GM12878 (cell line): Measurements from ENCODE around the gene SLC36A2. TPM values are rescaled to one million over a fixed set of nuclear protein-coding genes. Genes with fewer than 3 reads are reported as not detected.

Experiments
- ATAC-seq: fragments of 200-7000 bp; cut with Tn5 transposase; 3 replicates; pipeline ENCODE4 v1.9.1; 2020; ENCODE audit warnings: mild to moderate bottlenecking, moderate library complexity
- BruUV-seq: library from RNA; stranded (reverse); fragments of 400-500 nt; replicated peaks from 2 replicates; lab custom pipeline; 2021; lab: Mats Ljungman, UMichigan
- CTCF ChIA-PET: fragments of 300-600 bp; sonication (Branson Sonifier 250); formaldehyde crosslinking; extraction: SDS; loops from one replicate; lab custom pipeline; 2021; ENCODE audit warnings: inconsistent platforms; lab: Yijun Ruan, JAX
- POLR2A ChIA-PET: fragments of 350-600 bp; formaldehyde crosslinking; extraction: SDS; loops from one replicate; lab custom pipeline; 2021; ENCODE audit warnings: inconsistent platforms; lab: Charles Lee
- RAD21 ChIA-PET: fragments of 300-600 bp; sonication (Branson Sonifier 250); formaldehyde crosslinking; loops from one replicate; lab custom pipeline; 2023; ENCODE audit warnings: antibody characterized with exemption; ENCODE audit not compliant: unreplicated experiment; lab: Charles Lee
- SMC1A ChIA-PET: fragments of 300-600 bp; sonication (Branson Sonifier 250); formaldehyde crosslinking; loops from one replicate; lab custom pipeline; 2023; ENCODE audit not compliant: unreplicated experiment, uncharacterized antibody; lab: Charles Lee
- DNase-seq: peaks from one replicate; pipeline ENCODE4 v3.0.0-alpha.2; 2011; ENCODE audit warnings: low read depth, low spot score
- FAIRE-seq: peaks from 3 replicates; lab custom pipeline; 2011; peaks lifted over from hg19 to GRCh38; lab: Jason Lieb, UNC
- H2AFZ ChIP-seq: 2 replicates; pipeline ENCODE4 v1.6.0; 2011; ENCODE audit warnings: low read depth, low read length, control low read depth; ENCODE audit not compliant: control insufficient read depth
- H3K27ac ChIP-seq: 2 replicates; pipeline ENCODE4 v1.5.1; 2011; ENCODE audit warnings: control low read depth; ENCODE audit not compliant: control insufficient read depth, insufficient read depth
- H3K27me3 ChIP-seq, 2 experiments: replicated peaks in 1 of 2; 2 replicates each; pipeline versions ENCODE4 v1.6.0 to v1.6.1; 2011; ENCODE audit warnings: low read length in 1 of 2; ENCODE audit not compliant: control insufficient read depth in 2 of 2, insufficient read depth in 2 of 2
- H3K36me3 ChIP-seq, 2 experiments: 2 replicates each; pipeline ENCODE4 v1.5.1; 2011; ENCODE audit warnings: low read length in 1 of 2; ENCODE audit not compliant: control insufficient read depth in 2 of 2, insufficient read depth in 2 of 2
- H3K4me1 ChIP-seq: 2 replicates; pipeline ENCODE4 v1.6.1; 2011; ENCODE audit warnings: mild to moderate bottlenecking, low read length, moderate library complexity, mixed read lengths; ENCODE audit not compliant: control insufficient read depth, insufficient read depth
- H3K4me2 ChIP-seq: 2 replicates; pipeline ENCODE4 v1.6.0; 2011; ENCODE audit warnings: control low read depth; ENCODE audit not compliant: control insufficient read depth, insufficient read depth
- H3K4me3 ChIP-seq: fragments of 200-600 bp; sonication (generic); 2 replicates; pipeline ENCODE4 v1.5.1; 2016
- H3K79me2 ChIP-seq: 2 replicates; pipeline ENCODE4 v1.6.0; 2011; ENCODE audit warnings: low read length; ENCODE audit not compliant: control insufficient read depth, insufficient read depth
- H3K9ac ChIP-seq: 2 replicates; pipeline ENCODE4 v1.8.0; 2011; ENCODE audit warnings: low read length, control low read depth, mixed read lengths; ENCODE audit not compliant: control insufficient read depth, insufficient read depth
- H3K9me3 ChIP-seq: replicated peaks from 3 replicates; pipeline ENCODE4 v1.5.1; 2011; ENCODE audit warnings: mild to moderate bottlenecking, low read length; ENCODE audit not compliant: control insufficient read depth, insufficient read depth
- H4K20me1 ChIP-seq: 2 replicates; pipeline ENCODE4 v1.6.0; 2011; ENCODE audit not compliant: control insufficient read depth, insufficient read depth
- CHD4 ChIP-seq: fragments of 200-600 bp; sonication (generic); IDR thresholded peaks from 2 replicates; pipeline ENCODE4 v1.6.1; 2016; ENCODE audit warnings: mild to moderate bottlenecking
- E2F8 ChIP-seq: fragments of 450-650 bp; IDR thresholded peaks from 2 replicates; pipeline ENCODE4 v1.6.1; 2018; ENCODE audit warnings: mild to moderate bottlenecking, low read depth, moderate library complexity; ENCODE audit not compliant: partially characterized antibody
- E4F1 ChIP-seq: fragments of 450-650 bp; IDR thresholded peaks from 2 replicates; pipeline ENCODE4 v1.6.1; 2018; ENCODE audit warnings: borderline replicate concordance, mild to moderate bottlenecking; ENCODE audit not compliant: partially characterized antibody
- FOS ChIP-seq: IDR thresholded peaks from 3 replicates; pipeline ENCODE4 v1.6.1; 2011; ENCODE audit warnings: borderline replicate concordance; ENCODE audit not compliant: insufficient read length; ENCODE audit errors: extremely low read depth
- GATAD2B ChIP-seq: fragments of 450-650 bp; conservative IDR thresholded peaks from 2 replicates; pipeline ENCODE4 v1.6.1; 2017; ENCODE audit warnings: low read depth, mild to moderate bottlenecking, moderate library complexity
- MLLT1 ChIP-seq: fragments of 450-650 bp; IDR thresholded peaks from 2 replicates; pipeline ENCODE4 v1.6.1; 2016; ENCODE audit warnings: mild to moderate bottlenecking
- MYC ChIP-seq: IDR thresholded peaks from 2 replicates; pipeline ENCODE4 v1.6.1; 2011; ENCODE audit warnings: mild to moderate bottlenecking, low read length, moderate library complexity, inconsistent platforms; ENCODE audit not compliant: insufficient read depth, insufficient replicate concordance, insufficient read length, severe bottlenecking
- RUNX3 ChIP-seq: IDR thresholded peaks from 2 replicates; pipeline ENCODE4 v1.6.1; 2012; ENCODE audit warnings: low read length, inconsistent platforms
- SMAD5 ChIP-seq: IDR thresholded peaks from 2 replicates; pipeline ENCODE4 v1.6.1; 2016; ENCODE audit warnings: antibody characterized with exemption, low read depth
- YY1 ChIP-seq: IDR thresholded peaks from 2 replicates; pipeline ENCODE4 v1.6.1; 2011; ENCODE audit warnings: low read depth, mild to moderate bottlenecking, low read length
- ZSCAN29 ChIP-seq: fragments of 450-650 bp; IDR thresholded peaks from 2 replicates; pipeline ENCODE4 v1.6.1; 2017; ENCODE audit warnings: mild to moderate bottlenecking, moderate library complexity
- WGBS: methylation state at CpG from one replicate; pipeline ENCODE4 v1.1.6; 2016; ENCODE audit warnings: low lambda C conversion rate; ENCODE audit not compliant: insufficient replicate concordance, insufficient coverage; ENCODE audit errors: missing lambda C conversion rate; 5-methylcytosine and 5-hydroxymethylcytosine counted together
- in situ Hi-C: fragments of 300-500 bp; cut with MboI; formaldehyde crosslinking; loops from 9 replicates; pipeline ENCODE4 v1.14.3; 2018; ENCODE audit warnings: mixed read lengths
- intact Hi-C: fragments of 100-400 bp; cut with micrococcal nuclease; formaldehyde crosslinking; loops from one replicate; pipeline ENCODE4 v1.14.2; 2022; ENCODE audit not compliant: unreplicated experiment
- polyA plus RNA-seq, 11 experiments: library from polyadenylated mRNA; depleted of rRNA in 4 of 11; unstranded in 6 of 11; stranded (reverse) in 5 of 11; fragments of >200 nt; fragmentation: Nextera tagmentation in 4 of 11; fragmentation: Illumina TruSeq in 1 of 11; extraction: Ambion mirVana in 4 of 11; extraction: Trizol in 1 of 11; gene quantifications; 1 replicate in 1 of 11; 2 replicates in 10 of 11; pipeline versions ENCODE4 v1.2.1 to v1.2.3, GENCODE V29; 2011 to 2016; ENCODE audit warnings: inconsistent platforms in 2 of 11, missing spikeins in 2 of 11, low read depth in 1 of 11
- total RNA-seq, 4 experiments: library from RNA; depleted of rRNA in 3 of 4; stranded (reverse); fragments of >200 nt in 3 of 4; fragmentation: Illumina TruSeq in 1 of 4; extraction: Trizol in 1 of 4; gene quantifications; 2 replicates each; pipeline versions ENCODE4 v1.2.1 to v1.2.3, GENCODE V29; 2013 to 2021

SLC36A2 gene
- total and polyA plus RNA-seq, 10 of the 15 experiments (the other 5 are each of a cell fraction or from before 2014, with no cell fraction given): not detected

- H3K9me3 ChIP-seq: no peaks in the 10 kb centered on the region
- no peaks in the 10 kb centered on the region for H3K79me2 ChIP-seq
- no peak overlapping the region for H3K4me3 ChIP-seq
- no peak for FAIRE-seq
- DNase-seq: no peak
- BruUV-seq: no TSS peak
- ChIA-PET CTCF (interaction anchor here (0.5 kb wide), 1 partner anchor 77 kb away, joined by 4 read pairs; no protein-coding TSS in a partner anchor), SMC1A (no interaction called here)
- H3K27ac ChIP-seq: no peak overlapping the region
- ATAC-seq: no peak
- in situ Hi-C loops: no loop called here
- no peak overlapping the region for H2AFZ ChIP-seq
- H4K20me1 ChIP-seq: no peaks in the 10 kb centered on the region
- H3K9ac ChIP-seq: no peak overlapping the region
- H3K4me2 ChIP-seq: no peak overlapping the region
- H3K36me3 ChIP-seq: no peaks in the 10 kb centered on the region
- H3K27me3 ChIP-seq: no peaks in the 10 kb centered on the region; a peak in 1 of 4 replicates
- no peaks in the 10 kb centered on the region for H3K4me1 ChIP-seq
- 38% methylated on average over 1 of the region's 1 CpG for WGBS
- TF ChIP-seq MYC: no peak
- TF ChIP-seq FOS: no peak
- no peak for TF ChIP-seq E4F1
- no peak for TF ChIP-seq MLLT1
- no peak for TF ChIP-seq E2F8
- no peak for TF ChIP-seq ZSCAN29
- no peak for TF ChIP-seq CHD4
- no peak for TF ChIP-seq YY1
- no peak for TF ChIP-seq RUNX3
- no peak for TF ChIP-seq SMAD5
- no peak for TF ChIP-seq GATAD2B
- TF ChIP-seq, all 136 proteins: peak for 0
- RAD21 ChIA-PET: no interaction called here
- POLR2A ChIA-PET: no interaction called here
- intact Hi-C loops: no loop called here
Observed at GRCh38 chr5:151351671-151352070, 4.3 kb upstream of the SLC36A2 start.
